ENCODE data around the gene MCRIP1.

- no peak for TF ChIP-seq ZNF558 (CRISPR knock-in tag; IDR thresholded peaks at IDR 0.05; ENCODE audit: borderline replicate concordance)
- TF ChIP-seq RNF2 (conservative IDR thresholded peaks at IDR 0.05; ENCODE audit: low read depth), result no peak
- no peak for TF ChIP-seq POLR2G (IDR thresholded peaks at IDR 0.05; ENCODE audit: low read depth, low read length)
- TF ChIP-seq ELF1 (CRISPR knock-in tag; IDR thresholded peaks at IDR 0.05), result no peak
- TF ChIP-seq, protein P1, sequence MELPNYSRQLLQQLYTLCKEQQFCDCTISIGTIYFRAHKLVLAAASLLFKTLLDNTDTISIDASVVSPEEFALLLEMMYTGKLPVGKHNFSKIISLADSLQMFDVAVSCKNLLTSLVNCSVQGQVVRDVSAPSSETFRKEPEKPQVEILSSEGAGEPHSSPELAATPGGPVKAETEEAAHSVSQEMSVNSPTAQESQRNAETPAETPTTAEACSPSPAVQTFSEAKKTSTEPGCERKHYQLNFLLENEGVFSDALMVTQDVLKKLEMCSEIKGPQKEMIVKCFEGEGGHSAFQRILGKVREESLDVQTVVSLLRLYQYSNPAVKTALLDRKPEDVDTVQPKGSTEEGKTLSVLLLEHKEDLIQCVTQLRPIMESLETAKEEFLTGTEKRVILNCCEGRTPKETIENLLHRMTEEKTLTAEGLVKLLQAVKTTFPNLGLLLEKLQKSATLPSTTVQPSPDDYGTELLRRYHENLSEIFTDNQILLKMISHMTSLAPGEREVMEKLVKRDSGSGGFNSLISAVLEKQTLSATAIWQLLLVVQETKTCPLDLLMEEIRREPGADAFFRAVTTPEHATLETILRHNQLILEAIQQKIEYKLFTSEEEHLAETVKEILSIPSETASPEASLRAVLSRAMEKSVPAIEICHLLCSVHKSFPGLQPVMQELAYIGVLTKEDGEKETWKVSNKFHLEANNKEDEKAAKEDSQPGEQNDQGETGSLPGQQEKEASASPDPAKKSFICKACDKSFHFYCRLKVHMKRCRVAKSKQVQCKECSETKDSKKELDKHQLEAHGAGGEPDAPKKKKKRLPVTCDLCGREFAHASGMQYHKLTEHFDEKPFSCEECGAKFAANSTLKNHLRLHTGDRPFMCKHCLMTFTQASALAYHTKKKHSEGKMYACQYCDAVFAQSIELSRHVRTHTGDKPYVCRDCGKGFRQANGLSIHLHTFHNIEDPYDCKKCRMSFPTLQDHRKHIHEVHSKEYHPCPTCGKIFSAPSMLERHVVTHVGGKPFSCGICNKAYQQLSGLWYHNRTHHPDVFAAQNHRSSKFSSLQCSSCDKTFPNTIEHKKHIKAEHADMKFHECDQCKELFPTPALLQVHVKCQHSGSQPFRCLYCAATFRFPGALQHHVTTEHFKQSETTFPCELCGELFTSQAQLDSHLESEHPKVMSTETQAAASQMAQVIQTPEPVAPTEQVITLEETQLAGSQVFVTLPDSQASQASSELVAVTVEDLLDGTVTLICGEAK (IDR thresholded peaks at IDR 0.05), result no peak
- TF ChIP-seq, protein P1 (CRISPR knock-in tag; IDR thresholded peaks at IDR 0.05), result no peak
- TF ChIP-seq SAP130 (CRISPR knock-in tag; IDR thresholded peaks at IDR 0.05; ENCODE audit: low read depth), result no peak
- no peak for TF ChIP-seq PCBP2 (optimal IDR thresholded peaks at IDR 0.05; ENCODE audit: low read depth, low read length, poor library complexity, severe bottlenecking)
- no peak for TF ChIP-seq ZNF703 (CRISPR knock-in tag; IDR thresholded peaks at IDR 0.05; ENCODE audit: borderline replicate concordance)
- no peak for TF ChIP-seq POLR2AphosphoS5 (IDR thresholded peaks at IDR 0.05; ENCODE audit: low read depth, low read length)
Measured at GRCh38 chr17:81802856-81803643, 30.0 kb downstream of the MCRIP1 start.
